Ectodermal cell (in vitro differentiated cells): ENCODE results near the gene ZMAT5.

Experiments
- H3K27ac ChIP-seq: 2 replicates; pipeline ENCODE4 v1.7.0; 2013; ENCODE audit warnings: mild to moderate bottlenecking, low read depth, low read length; ENCODE audit not compliant: insufficient read depth, poor library complexity, severe bottlenecking
- H3K27me3 ChIP-seq: 2 replicates; pipeline ENCODE4 v1.7.0; 2013; ENCODE audit warnings: mild to moderate bottlenecking, low read length; ENCODE audit not compliant: insufficient read depth, control insufficient read depth, poor library complexity, severe bottlenecking
- H3K36me3 ChIP-seq: one replicate; pipeline ENCODE4 v1.7.0; 2013; ENCODE audit warnings: low read length; ENCODE audit not compliant: control insufficient read depth, insufficient read depth
- H3K4me1 ChIP-seq: one replicate; pipeline ENCODE4 v1.7.0; 2013; ENCODE audit warnings: low read length; ENCODE audit not compliant: control insufficient read depth, insufficient read depth
- H3K4me3 ChIP-seq: 2 replicates; pipeline ENCODE4 v1.7.0; 2013; ENCODE audit warnings: low read depth, low read length, control low read depth; ENCODE audit not compliant: insufficient read depth
- H3K9me3 ChIP-seq: 2 replicates; pipeline ENCODE4 v1.7.0; 2013; ENCODE audit warnings: mild to moderate bottlenecking, low read length, moderate library complexity; ENCODE audit not compliant: control insufficient read depth
- WGBS, 2 experiments: methylation state at CpG; one replicate each; pipeline ENCODE4 v1.1.7; 2013; ENCODE audit warnings: missing lambda C conversion rate in 2 of 2; 5-methylcytosine and 5-hydroxymethylcytosine counted together

Gene ZMAT5

GRCh38 chr22:29720811-29721323 is 45.9 kb downstream of the ZMAT5 start:
- Histone ChIP-seq H3K36me3 (no peaks in the 10 kb centered on the region), H3K27ac (no peak overlapping the region), H3K4me1 (no peaks in the 10 kb centered on the region), H3K9me3 (no peaks in the 10 kb centered on the region), H3K4me3 (peak overlapping the region; percentile 20), H3K27me3 (peaks cover 51% of the 10 kb centered on the region)
- 2 to 5% methylated on average over 53 of the region's 53 CpGs for whole genome bisulfite sequencing, 2 experiments

- WGBS, 2 experiments = 1% methylated on average over 113 to 115 of the region's 115 CpGs
Measured at GRCh38 chr22:29719899-29720645, 46.7 kb downstream of the ZMAT5 start, which contains the start of gene CABP7. CABP7 (plus strand) TSS chr22:29720003; CDS start chr22:29720425, 422 bp downstream.

GRCh38 chr22:29718949-29719898 is 47.6 kb downstream of the ZMAT5 start:
- Histone ChIP-seq H3K36me3 (no peaks in the 10 kb centered on the region), H3K27me3 (peaks cover 51% of the 10 kb centered on the region), H3K9me3 (no peaks in the 10 kb centered on the region), H3K27ac (no peak overlapping the region), H3K4me3 (no peak overlapping the region), H3K4me1 (no peaks in the 10 kb centered on the region)
- WGBS, 2 experiments = 67 to 69% methylated on average over 22 of the region's 24 CpGs

More at GRCh38 chr22:29719899-29720645, 46.7 kb downstream of the ZMAT5 start, which contains the start of gene CABP7:
- Histone ChIP-seq H3K36me3 (no peaks in the 10 kb centered on the region), H3K27me3 (peaks cover 51% of the 10 kb centered on the region), H3K4me1 (no peaks in the 10 kb centered on the region), H3K9me3 (no peaks in the 10 kb centered on the region), H3K4me3 (peak within 1 kb of the TSS; percentile 20), H3K27ac (no peak within 1 kb of the TSS)

- H3K9me3 ChIP-seq = no peaks in the 10 kb centered on the region
- H3K27me3 ChIP-seq = peaks cover 51% of the 10 kb centered on the region
- 90 to 93% methylated on average over 8 to 11 of the region's 11 CpGs for WGBS, 2 experiments
- H3K36me3 ChIP-seq = no peaks in the 10 kb centered on the region
- no peak overlapping the region for H3K4me3 ChIP-seq
- no peak overlapping the region for H3K27ac ChIP-seq
- no peaks in the 10 kb centered on the region for H3K4me1 ChIP-seq
Measured at GRCh38 chr22:29717789-29718188, 49.0 kb downstream of the ZMAT5 start.

DNA sequence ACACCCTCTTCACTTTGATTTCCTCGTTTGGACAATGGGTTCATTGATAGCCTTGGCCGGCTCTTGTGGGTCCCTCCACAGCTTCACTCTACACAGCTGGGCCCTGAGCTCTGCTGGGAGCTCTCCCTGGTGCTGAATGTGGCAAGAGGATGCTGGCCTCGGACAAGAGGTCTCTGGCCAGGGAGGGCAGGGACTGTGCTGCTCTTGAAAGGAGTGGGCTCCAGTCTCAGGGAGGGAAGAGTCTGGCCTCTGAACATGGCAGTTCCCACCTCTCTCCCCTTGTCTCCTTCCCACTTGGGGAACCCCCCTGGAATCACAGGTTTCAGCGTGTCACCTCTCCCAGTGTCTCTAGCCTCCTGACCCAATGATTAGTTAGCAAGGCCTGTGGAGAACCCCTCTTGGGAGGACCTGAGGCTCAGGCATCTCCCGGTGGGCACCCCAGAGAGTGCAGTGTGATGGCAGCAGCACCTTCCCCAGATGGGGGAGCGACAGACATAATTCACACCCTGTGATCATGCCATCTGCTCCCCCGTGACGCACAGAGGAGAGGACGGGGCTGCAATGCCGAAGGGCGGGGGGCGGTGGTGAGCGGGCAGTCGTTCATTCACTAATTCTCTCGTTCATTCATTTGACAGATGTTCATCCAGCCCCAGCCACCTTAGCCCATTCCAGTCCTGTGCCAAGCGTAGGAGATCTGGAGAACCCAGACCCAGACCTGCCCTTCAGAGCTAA is 49.8 kb downstream of the ZMAT5 start:
- Histone ChIP-seq H3K27me3 (peaks cover 45% of the 10 kb centered on the region), H3K27ac (no peak overlapping the region), H3K36me3 (no peaks in the 10 kb centered on the region), H3K9me3 (no peaks in the 10 kb centered on the region), H3K4me1 (no peaks in the 10 kb centered on the region), H3K4me3 (no peak overlapping the region)
- 70 to 72% methylated on average over 16 of the region's 16 CpGs for WGBS, 2 experiments

GRCh38 chr22:29715705-29716104 is 51.1 kb downstream of the ZMAT5 start:
- Histone ChIP-seq H3K4me1 (no peaks in the 10 kb centered on the region), H3K9me3 (no peaks in the 10 kb centered on the region), H3K4me3 (no peak overlapping the region), H3K27me3 (peaks cover 33% of the 10 kb centered on the region), H3K36me3 (no peaks in the 10 kb centered on the region), H3K27ac (no peak overlapping the region)
- 86% methylated on average over 5 of the region's 5 CpGs for WGBS, 2 experiments

- WGBS, 2 experiments = 69 to 74% methylated on average over 13 of the region's 13 CpGs
- Histone ChIP-seq H3K4me1 (no peaks in the 10 kb centered on the region), H3K9me3 (no peaks in the 10 kb centered on the region), H3K4me3 (no peak overlapping the region), H3K36me3 (no peaks in the 10 kb centered on the region), H3K27me3 (peaks cover 28% of the 10 kb centered on the region), H3K27ac (no peak overlapping the region)
Measured at GRCh38 chr22:29715240-29715639, 51.6 kb downstream of the ZMAT5 start.

DNA sequence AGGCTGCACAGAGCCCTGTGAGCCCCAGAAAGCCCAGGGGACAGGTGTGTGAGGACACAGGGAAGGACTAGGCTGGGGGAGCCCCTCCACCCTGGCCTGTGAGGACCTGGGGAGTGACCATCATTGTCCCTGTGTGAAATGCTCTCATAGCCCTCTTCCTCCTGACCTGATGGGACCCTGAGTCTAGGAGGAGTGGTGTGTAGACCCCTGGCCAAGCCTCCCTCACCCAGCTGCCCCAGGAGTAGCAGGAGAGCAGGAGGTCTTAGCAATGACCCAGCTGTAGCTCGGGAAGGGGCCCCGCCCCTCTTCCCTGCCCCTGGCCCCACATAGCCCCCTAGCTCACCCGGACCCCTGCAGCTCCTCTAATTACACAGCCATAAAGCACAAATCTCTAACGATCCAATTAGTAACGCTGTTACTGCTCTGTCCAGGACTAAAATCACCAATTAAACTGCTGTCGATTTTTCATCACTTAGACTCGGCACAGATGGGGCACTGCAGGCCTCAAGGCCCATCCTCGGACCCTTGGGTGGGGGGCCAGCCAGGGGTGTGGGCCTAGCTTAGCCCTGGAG is 53.6 kb downstream of the ZMAT5 start:
- 79 to 84% methylated on average over 8 of the region's 8 CpGs for WGBS, 2 experiments
- Histone ChIP-seq H3K4me1 (no peaks in the 10 kb centered on the region), H3K36me3 (no peaks in the 10 kb centered on the region), H3K9me3 (no peaks in the 10 kb centered on the region), H3K27me3 (peaks cover 14% of the 10 kb centered on the region), H3K4me3 (no peak overlapping the region), H3K27ac (no peak overlapping the region)

DNA sequence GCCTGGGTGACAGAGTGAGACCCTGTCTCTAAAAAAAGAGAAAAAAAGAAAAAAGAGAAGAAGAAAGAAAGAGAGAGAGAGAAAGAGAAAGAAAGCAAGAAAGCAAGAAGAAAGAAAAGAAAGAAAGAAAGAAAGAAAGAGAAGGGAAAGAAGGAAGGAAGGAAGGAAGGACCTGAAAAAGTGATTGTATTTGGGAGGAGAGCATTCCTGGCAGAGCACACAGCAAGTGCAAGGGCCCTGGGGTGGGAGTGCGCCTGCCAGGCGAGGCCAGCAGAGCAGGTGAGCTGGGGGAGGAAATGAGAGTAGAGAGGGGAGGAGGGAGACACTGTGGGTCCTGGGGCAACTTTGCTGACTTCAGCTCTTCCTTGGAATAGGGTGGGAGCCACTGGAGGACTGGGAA is 54.7 kb downstream of the ZMAT5 start:
- Histone ChIP-seq H3K27me3 (peaks cover 9% of the 10 kb centered on the region), H3K36me3 (no peaks in the 10 kb centered on the region), H3K27ac (no peak overlapping the region), H3K4me1 (no peaks in the 10 kb centered on the region), H3K4me3 (no peak overlapping the region), H3K9me3 (no peaks in the 10 kb centered on the region)
- WGBS, 2 experiments = 93 to 94% methylated on average over 2 of the region's 2 CpGs
